ENCODE data around the gene TMEM131.
"Not testable (repeated sequence)": the region's sequence is repeated elsewhere in the genome, so short reads cannot be mapped to it uniquely, and the experiment has no call there.

Gene TMEM131

DNA sequence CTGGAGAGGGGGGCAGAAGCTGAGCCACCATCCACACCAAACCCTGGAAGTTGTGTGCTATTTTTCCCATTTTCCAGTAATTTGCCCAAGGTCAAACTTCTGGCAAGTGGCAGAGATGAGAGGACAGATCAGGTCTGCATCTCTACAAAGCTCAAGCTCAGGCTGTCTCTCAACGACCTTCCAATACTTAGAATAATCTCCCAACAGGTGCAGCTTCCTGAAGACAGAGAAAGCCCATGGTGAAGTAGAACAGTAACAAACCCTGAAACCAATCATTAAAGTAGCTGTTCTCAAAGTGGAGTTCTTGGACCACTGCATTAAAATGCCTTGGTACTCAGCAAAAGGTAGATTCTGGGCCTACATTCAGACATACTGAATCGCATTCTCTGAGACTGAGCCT is 37.6 kb downstream of the TMEM131 start:
- DNase-seq (ENCODE audit: extremely low read depth in 1 of 2, low read depth in 1 of 2): no peak

DNA sequence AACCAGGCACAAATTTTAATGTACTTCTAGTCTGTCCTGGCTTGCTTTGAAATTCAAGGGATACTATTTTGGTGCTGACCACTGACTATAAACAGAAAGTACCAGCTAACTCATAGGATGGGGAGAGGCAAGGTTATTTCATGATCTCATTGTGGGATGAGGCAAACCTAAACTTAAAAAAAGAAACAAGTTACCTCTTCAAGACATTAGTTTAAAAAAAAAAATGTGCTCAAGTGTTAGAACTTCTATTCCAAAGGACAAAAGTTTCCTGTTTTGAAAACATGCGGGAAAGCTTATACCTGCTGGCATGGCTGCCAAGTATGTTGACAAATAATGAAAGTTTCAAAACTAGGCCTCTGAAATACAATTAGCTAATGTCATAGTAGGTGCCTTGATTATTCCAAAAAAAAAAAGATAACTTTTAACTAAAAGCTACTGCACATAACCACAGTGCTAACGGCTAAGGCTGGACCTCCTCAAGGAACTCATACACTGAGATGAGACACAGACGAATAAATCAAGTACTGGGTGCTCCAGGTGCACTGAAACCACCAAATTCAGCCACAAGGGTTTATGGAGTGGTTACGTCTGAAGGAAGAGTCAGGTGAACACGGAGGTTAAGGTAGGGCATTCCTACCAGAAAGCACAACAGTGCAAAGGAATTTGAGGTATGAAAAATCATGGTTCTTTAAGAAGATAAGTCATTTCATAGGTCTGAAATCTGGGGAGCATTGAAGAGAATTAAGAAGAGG is 38.1 kb downstream of the TMEM131 start:
- DNase-seq (ENCODE audit: extremely low read depth in 1 of 2, low read depth in 1 of 2): no peak

DNA sequence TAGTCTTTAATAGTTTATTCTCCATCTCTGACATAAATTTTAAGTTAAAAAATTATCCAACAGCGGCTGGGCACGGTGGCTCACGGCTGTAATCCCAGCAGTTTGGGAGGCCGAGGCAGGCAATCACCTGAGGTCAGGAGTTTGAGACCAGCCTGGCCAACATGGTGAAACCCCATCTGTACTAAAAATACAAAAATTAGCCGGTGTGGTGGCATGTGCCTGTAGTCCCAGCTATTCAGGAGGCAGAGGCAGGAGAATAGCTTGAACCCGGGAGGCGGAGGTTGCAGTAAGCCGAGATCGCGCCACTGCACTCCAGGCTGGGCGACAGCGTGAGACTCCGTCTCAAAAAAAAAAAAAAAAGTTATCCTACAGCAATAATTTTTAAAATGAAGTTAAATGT is 39.0 kb downstream of the TMEM131 start:
- DNase-seq (ENCODE audit: extremely low read depth in 1 of 2, low read depth in 1 of 2): not testable (repeated sequence)

DNA sequence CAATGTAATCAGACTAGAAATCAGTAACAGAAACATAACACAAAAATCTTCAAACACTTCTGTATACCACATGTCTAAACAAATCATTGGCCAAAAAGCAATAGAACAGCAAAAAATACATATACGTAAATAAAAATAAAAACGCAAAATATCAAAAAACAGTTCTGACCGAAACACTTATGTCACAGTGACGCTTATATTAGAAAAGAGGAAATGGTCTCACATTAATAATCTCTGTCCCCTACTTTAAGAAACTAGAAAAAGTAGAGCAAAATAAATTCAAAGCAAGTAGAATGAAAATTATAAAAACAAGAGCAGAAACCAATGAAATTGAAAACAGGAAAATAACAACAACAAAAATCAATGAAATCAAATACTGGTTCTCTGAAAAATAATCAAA is 41.9 kb downstream of the TMEM131 start:
- DNase-seq (ENCODE audit: extremely low read depth in 1 of 2, low read depth in 1 of 2): no peak

DNA sequence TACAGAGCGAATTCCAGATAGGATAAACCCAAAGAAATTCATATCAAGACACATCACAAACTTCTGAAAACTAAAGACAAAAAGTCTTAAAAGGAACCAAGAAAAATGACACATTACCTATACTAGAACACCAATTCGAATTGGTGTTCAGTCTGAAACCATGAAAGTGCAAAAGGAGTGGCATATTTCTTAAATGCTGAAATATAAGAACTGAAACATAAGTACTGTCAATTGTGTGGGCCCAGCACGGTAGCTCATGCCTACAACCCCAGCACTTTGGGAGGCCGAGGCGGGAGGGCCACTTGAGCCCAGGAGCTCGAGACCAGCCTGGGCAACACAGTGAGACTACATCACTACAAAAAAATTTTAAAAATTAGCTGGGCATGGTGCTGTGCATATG is 43.4 kb downstream of the TMEM131 start:
- DNase-seq (ENCODE audit: extremely low read depth in 1 of 2, low read depth in 1 of 2): no peak

DNA sequence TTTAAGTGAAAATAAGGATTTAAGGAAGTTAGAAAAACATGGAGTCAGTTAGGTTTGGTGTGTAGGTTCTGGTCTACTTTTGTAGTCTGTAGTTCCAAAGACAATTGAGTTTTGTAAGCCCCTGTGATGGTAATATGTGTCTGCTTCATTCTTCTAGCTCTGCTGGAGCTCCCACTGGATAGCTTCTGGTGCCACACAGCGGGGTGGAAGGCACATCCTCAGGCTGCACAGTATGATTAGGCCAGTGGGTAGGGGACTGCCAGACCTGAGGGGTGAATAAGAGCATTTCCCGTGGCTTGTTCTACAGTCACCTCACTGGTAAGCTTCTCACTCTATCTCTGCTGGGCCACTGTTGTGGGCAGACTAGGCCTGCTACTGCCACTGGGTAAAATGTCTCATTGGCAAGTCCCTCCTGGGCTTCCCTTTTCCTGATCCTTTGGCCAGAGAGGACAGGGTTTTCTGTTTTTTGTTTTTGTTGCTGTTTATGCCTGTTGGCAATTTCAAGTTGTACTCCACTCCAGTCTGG is 44.5 kb downstream of the TMEM131 start:
- DNase-seq (ENCODE audit: extremely low read depth in 1 of 2, low read depth in 1 of 2): peak in 1 of 2 donors; percentile 14

DNA sequence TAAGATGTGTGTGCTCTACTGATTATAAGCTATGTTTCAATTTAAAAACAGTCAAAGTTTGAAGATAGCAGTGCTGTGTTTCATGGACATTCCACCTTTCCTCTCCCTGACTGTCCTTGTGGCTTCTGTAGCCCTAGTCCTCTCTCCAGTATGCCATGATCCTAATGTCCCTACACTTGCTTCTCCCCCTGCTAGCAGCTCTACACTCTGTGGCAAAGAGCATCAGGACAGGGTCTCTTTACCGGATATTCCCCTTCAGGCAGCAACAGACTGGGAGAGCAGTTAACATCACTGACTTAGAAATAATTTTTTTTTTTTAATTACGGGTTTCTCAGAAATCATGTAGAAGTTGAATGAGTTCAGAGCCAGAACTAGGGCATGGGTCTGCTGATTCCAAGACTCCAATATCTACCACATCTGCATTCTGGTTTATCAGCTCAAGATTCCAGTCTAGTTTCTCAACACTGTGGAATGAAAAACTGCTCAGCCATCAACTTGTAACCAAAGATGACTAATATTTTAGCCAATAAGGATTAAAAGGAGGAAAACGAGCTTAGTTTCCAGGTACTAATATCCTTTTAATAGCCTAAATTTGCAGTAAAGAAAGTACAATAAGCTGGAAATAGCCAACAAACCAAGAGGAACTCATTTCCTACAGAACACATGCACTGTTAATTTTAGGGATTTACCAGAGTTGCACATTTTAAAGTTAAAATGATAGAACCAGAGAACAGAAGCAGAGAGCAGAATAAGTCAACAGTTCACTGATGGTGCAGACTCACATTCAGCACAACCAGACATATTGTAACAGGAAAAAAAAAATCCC is 45.2 kb downstream of the TMEM131 start:
- DNase-seq (ENCODE audit: extremely low read depth in 1 of 2, low read depth in 1 of 2): no peak

DNA sequence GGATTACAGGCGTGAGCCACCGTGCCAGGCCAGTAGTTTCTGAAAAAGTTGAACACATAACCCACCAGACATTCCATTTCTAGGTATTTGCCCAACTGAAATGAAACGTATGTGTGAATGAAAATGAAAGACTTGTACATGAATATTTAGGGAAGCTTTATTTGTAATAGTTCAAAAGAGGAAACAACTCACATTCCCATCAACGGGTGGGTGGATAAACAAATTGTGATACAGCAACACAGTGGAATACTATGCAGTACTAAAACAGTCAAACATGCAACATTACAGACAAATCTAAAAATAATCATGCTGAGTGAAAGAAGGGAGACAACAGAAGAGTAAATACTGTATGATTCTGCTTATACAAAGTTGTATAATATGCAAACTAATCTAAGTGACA is 46.8 kb downstream of the TMEM131 start:
- DNase-seq (ENCODE audit: extremely low read depth in 1 of 2, low read depth in 1 of 2): no peak

DNA sequence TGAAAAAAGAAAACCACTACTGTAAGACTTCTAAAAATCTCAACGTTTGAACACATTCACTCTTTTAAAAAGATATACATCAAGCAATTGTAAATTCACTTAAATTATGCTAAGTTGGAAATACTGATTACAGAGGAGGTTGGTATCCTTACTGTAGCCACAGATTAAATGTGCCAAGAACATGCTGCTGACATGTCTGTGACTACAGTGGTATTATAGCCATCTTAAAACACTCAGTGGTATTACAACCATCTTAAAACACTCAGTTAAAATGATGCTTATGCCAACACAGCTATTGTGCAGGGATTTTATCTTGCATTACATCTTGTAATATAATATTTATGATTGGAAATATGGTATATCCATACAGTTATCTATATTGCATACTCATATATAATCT is 50.0 kb downstream of the TMEM131 start:
- DNase-seq (ENCODE audit: extremely low read depth in 1 of 2, low read depth in 1 of 2): no peak

DNA sequence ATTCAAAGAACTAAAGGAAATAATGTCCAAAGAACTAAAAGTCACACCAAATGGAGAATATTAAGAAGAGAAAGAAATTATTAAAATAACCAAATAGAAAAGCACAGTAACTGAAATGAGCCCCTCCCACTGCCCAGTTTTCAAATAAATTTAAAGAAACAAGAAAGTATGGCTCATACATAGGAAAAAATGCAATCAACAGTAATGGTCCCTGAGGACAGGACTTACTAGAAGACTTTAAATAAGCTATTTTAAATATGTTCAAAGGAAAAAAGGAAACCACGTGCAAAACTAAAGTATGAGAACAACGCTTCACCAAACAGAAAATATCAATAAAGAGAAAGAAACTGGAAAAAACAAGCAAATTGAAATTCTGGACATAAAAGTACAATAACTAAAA is 58.9 kb downstream of the TMEM131 start:
- DNase-seq (ENCODE audit: extremely low read depth in 1 of 2, low read depth in 1 of 2): no peak

DNA sequence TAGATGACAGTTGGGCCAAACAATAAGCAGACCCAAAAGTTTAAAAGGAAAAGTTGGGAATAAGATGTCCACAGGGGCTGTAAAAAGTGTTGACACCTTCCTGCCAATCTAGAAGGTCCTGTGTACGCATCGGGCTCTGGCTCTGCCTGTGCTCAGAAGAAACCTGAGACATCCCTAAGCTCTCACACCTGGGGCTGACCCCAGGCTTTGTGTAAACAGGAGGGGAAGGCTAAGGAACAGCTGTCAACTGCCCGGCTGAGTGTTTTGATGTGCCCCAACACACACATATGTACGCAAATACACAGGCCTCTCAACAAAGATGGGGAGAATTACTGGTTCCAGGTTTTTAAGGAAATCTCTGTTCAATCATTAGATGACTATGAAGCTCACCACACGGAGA is 59.5 kb downstream of the TMEM131 start:
- DNase-seq (ENCODE audit: extremely low read depth in 1 of 2, low read depth in 1 of 2): no peak

DNA sequence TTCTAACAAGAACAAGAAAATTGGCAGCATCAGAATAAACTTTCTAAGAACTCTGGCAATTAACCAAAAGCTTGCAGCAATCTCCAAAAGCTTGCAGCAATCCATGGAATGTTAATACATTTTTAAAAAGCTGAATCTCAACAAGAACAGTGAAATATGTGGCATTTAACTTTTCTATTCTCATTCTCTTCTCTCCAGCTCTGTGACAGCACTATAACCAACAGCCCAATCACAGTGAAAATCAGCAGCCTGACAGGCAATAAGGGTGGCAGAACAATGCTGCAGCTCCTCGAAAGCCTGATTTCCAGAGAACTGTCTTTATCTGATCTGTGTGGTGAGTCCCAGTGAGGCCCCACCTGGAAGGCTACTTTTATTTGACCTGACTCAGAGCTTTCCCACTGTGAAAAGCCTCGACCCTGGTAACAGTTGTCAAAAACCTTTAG is 60.0 kb downstream of the TMEM131 start:
- no peak for DNase-seq (ENCODE audit: extremely low read depth in 1 of 2, low read depth in 1 of 2)

DNA sequence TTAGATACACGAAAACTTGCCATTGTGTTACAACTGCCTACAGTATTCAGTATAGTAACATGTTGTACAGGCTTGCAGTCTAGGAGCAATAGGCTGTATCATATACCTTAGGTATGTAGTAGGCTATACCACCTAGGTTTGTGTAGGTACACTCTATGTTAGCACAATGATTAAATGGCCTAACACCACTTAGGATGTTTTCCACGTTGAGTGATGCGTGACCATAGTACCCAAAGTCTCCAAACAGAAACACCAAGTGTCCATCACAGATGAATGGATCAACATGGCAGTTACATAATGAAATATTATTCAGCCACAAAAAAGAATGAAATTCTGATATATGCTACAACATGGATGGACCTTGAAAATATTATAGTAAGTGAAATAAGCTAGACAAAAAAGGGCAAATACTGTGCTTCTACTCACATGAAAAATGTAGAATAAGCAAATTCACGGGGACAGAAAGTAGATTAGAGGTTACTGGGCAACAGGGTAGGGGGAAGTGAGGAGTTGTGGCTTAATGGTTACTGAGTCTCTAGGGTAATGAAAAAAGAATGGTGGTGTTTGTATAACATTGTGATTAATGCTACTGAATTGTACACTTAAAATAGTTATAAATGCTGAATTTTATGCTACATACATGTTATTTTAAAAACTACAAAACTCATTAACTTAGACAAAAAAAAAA is 62.6 kb downstream of the TMEM131 start:
- DNase-seq (ENCODE audit: extremely low read depth in 1 of 2, low read depth in 1 of 2): no peak

DNA sequence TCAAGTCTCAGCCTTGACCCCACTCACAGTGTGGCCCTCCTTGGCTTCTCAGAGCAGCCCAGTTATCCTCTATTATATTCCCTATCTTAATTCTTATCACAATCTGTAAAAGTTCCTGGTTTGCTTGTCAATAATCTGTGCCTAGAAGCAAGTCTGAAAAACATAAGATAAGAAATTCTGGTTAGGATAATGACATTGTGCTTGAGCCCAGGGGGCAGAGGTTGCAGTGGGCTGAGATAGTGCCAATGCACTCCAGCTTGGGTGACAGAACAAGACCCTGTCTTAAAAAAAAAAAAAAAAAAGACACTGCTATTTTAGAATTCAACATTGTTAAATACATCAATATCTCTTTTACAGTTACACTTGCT is 63.9 kb downstream of the TMEM131 start:
- DNase-seq (ENCODE audit: extremely low read depth in 1 of 2, low read depth in 1 of 2): no peak

DNA sequence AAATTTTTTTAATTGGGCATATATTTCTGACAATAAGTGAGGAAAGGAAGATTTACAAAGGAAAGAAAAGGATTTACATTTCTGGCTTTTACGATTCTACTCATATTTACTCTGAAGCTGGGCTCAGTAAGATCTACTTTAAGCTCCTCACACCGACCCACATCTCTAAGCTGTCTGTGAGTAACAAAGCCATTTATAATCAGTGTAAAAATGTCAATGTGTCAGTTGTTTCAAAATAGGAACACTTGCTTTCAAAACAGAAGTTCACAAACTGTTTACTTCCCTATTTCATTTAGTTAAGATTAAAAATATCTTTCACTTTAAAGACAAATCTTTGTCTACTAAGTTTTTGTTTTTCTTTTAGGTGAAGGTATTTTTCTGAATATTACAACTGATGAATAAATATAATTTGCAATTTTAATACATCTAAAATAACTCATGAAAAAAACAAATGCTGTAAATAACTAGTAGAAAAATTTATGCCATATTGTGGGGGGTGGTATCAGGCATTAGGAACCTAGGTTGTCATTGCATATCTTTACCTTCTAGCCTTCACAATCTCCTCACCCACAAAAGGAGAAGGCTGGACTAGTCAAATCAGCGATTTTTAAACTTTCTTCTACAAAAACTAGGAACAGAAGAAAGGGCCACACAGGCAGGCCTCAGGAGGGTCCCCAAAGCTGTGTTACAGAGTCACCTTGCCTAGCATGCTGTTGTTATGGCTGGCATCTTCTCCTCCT is 64.5 kb downstream of the TMEM131 start:
- DNase-seq (ENCODE audit: extremely low read depth in 1 of 2, low read depth in 1 of 2): no peak

DNA sequence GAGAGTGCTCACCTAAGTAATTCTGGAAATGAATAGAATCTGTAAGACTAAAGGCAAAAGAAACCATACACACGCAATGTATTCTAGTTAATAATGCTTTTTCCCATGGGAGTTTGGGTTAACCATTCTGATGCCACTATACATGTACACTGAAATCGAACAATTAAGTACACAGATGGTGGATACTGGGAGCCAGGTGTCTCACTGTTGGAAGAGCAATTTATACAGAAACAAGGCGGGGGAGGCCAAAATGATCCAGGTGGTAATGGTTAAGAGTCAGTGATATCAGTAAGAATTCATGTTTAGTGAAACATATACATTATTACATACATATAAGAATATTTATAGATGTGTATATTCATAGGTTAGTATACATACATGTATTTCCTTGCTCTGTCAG is 67.2 kb downstream of the TMEM131 start:
- no peak for DNase-seq (ENCODE audit: extremely low read depth in 1 of 2, low read depth in 1 of 2)

DNA sequence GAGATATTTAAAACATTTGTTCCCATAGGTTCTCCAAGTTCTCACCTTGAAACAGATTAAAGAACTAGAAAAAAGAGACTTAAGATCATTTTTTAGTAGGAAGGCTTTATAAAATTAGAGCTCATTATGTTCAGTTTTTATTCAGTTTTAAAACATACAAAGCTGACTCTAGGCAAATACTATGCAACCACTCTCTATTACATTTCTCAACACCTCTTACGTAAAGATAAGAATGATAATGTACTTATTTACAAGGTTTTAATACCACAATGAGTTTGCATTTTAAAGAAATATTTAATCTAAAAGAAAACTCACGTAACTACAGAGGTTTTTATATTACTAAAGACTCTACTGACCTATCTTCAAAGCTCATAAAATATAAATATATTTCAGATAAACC is 68.8 kb downstream of the TMEM131 start:
- DNase-seq (ENCODE audit: extremely low read depth in 1 of 2, low read depth in 1 of 2): no peak

DNA sequence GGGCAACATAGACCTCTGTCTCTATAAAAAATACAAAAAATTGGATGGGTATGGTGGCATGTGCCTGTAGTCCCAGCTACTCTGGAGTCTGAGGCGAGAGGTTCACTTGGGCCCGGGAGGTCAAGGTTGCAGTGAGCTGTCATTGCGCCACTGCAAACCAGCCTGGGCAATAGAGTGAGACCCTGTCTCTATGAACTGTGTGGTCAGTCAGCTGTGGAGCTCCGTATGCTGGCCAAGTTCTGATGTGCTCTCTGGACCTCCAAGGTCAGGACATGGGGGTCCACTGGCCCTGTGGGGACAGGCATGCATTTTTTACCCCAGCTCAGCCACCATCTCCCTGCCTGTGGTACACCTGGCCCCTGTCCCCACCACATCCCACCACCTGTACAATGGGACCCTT is 71.6 kb downstream of the TMEM131 start:
- no peak for DNase-seq (ENCODE audit: extremely low read depth in 1 of 2, low read depth in 1 of 2)

DNA sequence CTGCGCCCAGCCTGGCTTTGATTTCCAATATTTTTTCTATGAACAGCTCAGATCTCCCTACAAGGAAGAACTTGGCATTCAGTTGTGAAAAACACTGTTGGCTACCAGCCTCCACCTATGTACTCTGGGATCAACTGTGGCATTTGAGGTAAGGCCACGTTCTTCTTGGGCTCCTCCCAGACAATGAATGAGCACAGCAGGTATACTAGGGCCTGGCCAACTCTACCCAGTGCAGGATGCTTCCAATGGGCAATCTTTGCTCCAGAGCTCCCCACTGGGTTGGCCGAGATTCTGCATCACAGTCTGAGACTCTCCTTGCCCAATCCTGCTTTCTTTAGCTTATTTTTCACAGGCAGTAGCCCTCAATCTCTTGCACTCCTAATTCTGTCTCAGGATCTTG is 75.9 kb downstream of the TMEM131 start:
- no peak for DNase-seq (ENCODE audit: extremely low read depth in 1 of 2, low read depth in 1 of 2)

DNA sequence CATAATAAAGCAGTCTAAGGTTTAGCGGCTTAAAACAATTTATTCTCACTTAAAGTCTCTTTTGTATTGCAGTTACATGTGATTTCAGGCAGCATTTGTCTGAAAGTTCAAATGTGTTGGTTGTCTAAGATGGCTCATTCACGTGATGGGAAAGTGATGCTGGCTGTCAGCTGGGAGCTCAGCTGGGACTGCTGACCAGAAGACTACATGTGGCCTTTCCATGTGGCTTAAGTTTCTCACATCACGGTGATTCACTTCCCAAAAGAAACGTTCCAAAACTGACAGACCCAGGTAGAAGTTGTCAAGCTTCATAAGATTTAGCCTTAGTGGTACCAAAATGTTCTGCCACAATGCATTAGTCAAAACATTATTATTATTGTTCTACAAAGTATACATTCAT is 76.9 kb downstream of the TMEM131 start:
- no peak for DNase-seq (ENCODE audit: extremely low read depth in 1 of 2, low read depth in 1 of 2)

DNA sequence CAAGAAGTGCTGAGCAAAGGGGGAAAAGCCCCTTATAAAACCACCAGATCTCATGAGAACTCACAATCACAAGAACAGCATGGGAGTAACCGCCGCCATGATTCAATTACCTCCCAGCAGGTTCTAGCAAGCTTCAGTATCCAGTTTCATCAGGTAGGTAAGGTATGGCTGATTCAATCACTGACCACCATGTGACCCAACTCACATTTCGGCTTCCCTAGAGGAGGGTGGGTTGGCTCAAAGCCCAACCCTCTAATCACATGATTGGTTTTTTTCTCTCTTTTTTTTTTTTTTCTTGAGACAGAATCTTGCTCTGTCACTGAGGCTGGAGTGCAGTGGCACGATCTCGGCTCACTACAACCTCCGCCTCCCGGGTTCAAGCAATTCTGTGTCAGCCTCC is 78.1 kb downstream of the TMEM131 start:
- DNase-seq (ENCODE audit: extremely low read depth in 1 of 2, low read depth in 1 of 2): not testable (repeated sequence)

Data from stimulated activated CD8-positive, alpha-beta memory T cell treated with anti-CD3 and anti-CD28 coated beads, Interleukin-7, amount 100 ng/mL, for 48 hours (primary cell).